GM18519 (cell line): Measurements from ENCODE around the gene SLIT3.
"Not testable (repeated sequence)": the region's sequence is repeated elsewhere in the genome, so short reads cannot be mapped to it uniquely, and the experiment has no call there.

ENCODE experiments used
- ATAC-seq: cut with Tn5 transposase; IDR thresholded peaks from one replicate; pipeline ENCODE4 v1.9.1; 2021; ENCODE audit warnings: mild to moderate bottlenecking, moderate library complexity; ENCODE audit not compliant: unreplicated experiment, low FRiP score

The SLIT3 gene

GRCh38 chr5:169223595-169223953, 77.4 kb downstream of the SLIT3 start:
- no peak for ATAC-seq

- ATAC-seq, result no peak
Observed at GRCh38 chr5:169222934-169223594, 77.9 kb downstream of the SLIT3 start.

GRCh38 chr5:169221519-169221918, 79.4 kb downstream of the SLIT3 start:
- no peak for ATAC-seq

- no peak for ATAC-seq
Observed at GRCh38 chr5:169219961-169220360, 81.0 kb downstream of the SLIT3 start.

- ATAC-seq, result no peak
Observed at GRCh38 chr5:169219351-169219750, 81.6 kb downstream of the SLIT3 start.

GRCh38 chr5:169218861-169219260, 82.1 kb downstream of the SLIT3 start:
- ATAC-seq, result no peak

GRCh38 chr5:169218176-169218575, 82.8 kb downstream of the SLIT3 start:
- ATAC-seq, result no peak

GRCh38 chr5:169216866-169217265, 84.1 kb downstream of the SLIT3 start:
- ATAC-seq, result no peak

GRCh38 chr5:169213479-169213878, 87.5 kb downstream of the SLIT3 start:
- ATAC-seq, result no peak

GRCh38 chr5:169211761-169212160, 89.2 kb downstream of the SLIT3 start:
- not testable (repeated sequence) for ATAC-seq

GRCh38 chr5:169204788-169205400, 96.0 kb downstream of the SLIT3 start:
- no peak for ATAC-seq

- no peak for ATAC-seq
Observed at GRCh38 chr5:169202969-169203368, 98.0 kb downstream of the SLIT3 start.

GRCh38 chr5:169201597-169201996, 99.3 kb downstream of the SLIT3 start:
- ATAC-seq, result no peak

- ATAC-seq, result no peak
Observed at GRCh38 chr5:169200125-169200778, 100.7 kb downstream of the SLIT3 start.

GRCh38 chr5:169197343-169197742, 103.6 kb downstream of the SLIT3 start:
- no peak for ATAC-seq

GRCh38 chr5:169196059-169196458, 104.9 kb downstream of the SLIT3 start:
- no peak for ATAC-seq

GRCh38 chr5:169195601-169196000, 105.3 kb downstream of the SLIT3 start:
- no peak for ATAC-seq

- no peak for ATAC-seq
Observed at GRCh38 chr5:169192536-169192935, 108.4 kb downstream of the SLIT3 start.

- no peak for ATAC-seq
Observed at GRCh38 chr5:169190849-169191248, 110.1 kb downstream of the SLIT3 start.

- no peak for ATAC-seq
Observed at GRCh38 chr5:169185626-169186025, 115.3 kb downstream of the SLIT3 start.

- ATAC-seq, result no peak
Observed at GRCh38 chr5:169183576-169183975, 117.4 kb downstream of the SLIT3 start.

- ATAC-seq, result no peak
Observed at GRCh38 chr5:169182797-169183196, 118.1 kb downstream of the SLIT3 start.
